SK-N-SH treated with all-trans-retinoic acid at 6 μM for 48 hours (cell line): Measurements from ENCODE around the gene IQCN.

Source experiments
- BACH2 ChIP-seq: fragments of 250-450 bp; sonication (Bioruptor Pico); IDR thresholded peaks from 2 replicates; pipeline ENCODE4 v1.9.0; 2021; ENCODE audit warnings: mild to moderate bottlenecking, borderline replicate concordance
- CSDC2 ChIP-seq: fragments of 250-450 bp; sonication (Bioruptor Pico); IDR thresholded peaks from 2 replicates; pipeline ENCODE4 v1.5.0; 2020; ENCODE audit warnings: mild to moderate bottlenecking, moderate library complexity
- SNAI2 ChIP-seq: fragments of 250-450 bp; sonication (Bioruptor Pico); IDR thresholded peaks from 2 replicates; pipeline ENCODE4 v1.5.0; 2020; ENCODE audit warnings: mild to moderate bottlenecking, moderate library complexity
- TCF4 ChIP-seq: fragments of 250-450 bp; sonication (Bioruptor Pico); IDR thresholded peaks from 2 replicates; pipeline ENCODE4 v1.8.0; 2021; ENCODE audit warnings: mild to moderate bottlenecking, moderate library complexity, borderline replicate concordance
- ZC3H10 ChIP-seq: fragments of 250-450 bp; sonication (Bioruptor Pico); IDR thresholded peaks from 2 replicates; pipeline ENCODE4 v1.5.1; 2021; ENCODE audit warnings: mild to moderate bottlenecking, moderate library complexity
- ZFP3 ChIP-seq: fragments of 250-450 bp; sonication (Bioruptor Pico); IDR thresholded peaks from 2 replicates; pipeline ENCODE4 v1.5.0; 2020; ENCODE audit warnings: mild to moderate bottlenecking, moderate library complexity
- ZFP30 ChIP-seq: fragments of 450-650 bp; formaldehyde crosslinking; IDR thresholded peaks from 2 replicates; pipeline ENCODE4 v1.5.0; 2022; ENCODE audit warnings: mild to moderate bottlenecking, moderate library complexity
- TF ChIP-seq, protein P1 (sequence below): fragments of 250-450 bp; sonication (Bioruptor Pico); IDR thresholded peaks from 2 replicates; pipeline ENCODE4 v1.8.0; 2020; ENCODE audit warnings: mild to moderate bottlenecking, moderate library complexity, borderline replicate concordance
- TF ChIP-seq, protein P2 (sequence below): fragments of 250-450 bp; sonication (Bioruptor Pico); IDR thresholded peaks from 2 replicates; pipeline ENCODE4 v1.5.0; 2020; ENCODE audit warnings: mild to moderate bottlenecking, moderate library complexity
- TF ChIP-seq, protein P3 (sequence below): fragments of 250-450 bp; sonication (Bioruptor Pico); IDR thresholded peaks from 2 replicates; pipeline ENCODE4 v1.5.1; 2021; ENCODE audit warnings: mild to moderate bottlenecking, moderate library complexity

DNA sequence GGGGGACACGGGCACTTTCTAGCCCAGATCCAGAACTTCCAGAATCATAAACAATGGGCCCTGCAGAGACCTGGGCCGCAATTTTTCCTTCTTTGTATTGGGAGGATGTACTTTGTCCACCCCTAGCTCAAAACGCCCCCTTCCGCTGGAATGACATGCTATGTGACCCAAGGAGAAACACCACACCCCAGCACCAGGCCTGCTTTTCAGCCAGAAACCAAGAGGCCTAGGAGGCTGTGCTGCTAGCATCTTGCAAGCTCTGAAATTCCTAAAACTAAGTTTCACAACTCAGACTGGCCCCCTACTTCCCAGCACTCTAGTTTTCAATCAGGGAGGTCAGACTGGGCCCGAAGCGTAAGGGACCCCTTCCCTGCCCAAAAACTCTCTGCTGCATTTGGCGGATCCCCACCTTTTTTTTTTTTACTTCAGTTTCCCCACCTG is 48.1 kb upstream of the IQCN start:
- TF ChIP-seq SNAI2 (CRISPR knock-in tag) = no peak
- no peak for TF ChIP-seq CSDC2 (CRISPR knock-in tag)
- TF ChIP-seq, protein P1, sequence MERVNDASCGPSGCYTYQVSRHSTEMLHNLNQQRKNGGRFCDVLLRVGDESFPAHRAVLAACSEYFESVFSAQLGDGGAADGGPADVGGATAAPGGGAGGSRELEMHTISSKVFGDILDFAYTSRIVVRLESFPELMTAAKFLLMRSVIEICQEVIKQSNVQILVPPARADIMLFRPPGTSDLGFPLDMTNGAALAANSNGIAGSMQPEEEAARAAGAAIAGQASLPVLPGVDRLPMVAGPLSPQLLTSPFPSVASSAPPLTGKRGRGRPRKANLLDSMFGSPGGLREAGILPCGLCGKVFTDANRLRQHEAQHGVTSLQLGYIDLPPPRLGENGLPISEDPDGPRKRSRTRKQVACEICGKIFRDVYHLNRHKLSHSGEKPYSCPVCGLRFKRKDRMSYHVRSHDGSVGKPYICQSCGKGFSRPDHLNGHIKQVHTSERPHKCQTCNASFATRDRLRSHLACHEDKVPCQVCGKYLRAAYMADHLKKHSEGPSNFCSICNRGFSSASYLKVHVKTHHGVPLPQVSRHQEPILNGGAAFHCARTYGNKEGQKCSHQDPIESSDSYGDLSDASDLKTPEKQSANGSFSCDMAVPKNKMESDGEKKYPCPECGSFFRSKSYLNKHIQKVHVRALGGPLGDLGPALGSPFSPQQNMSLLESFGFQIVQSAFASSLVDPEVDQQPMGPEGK = no peak
- TF ChIP-seq, protein P2, sequence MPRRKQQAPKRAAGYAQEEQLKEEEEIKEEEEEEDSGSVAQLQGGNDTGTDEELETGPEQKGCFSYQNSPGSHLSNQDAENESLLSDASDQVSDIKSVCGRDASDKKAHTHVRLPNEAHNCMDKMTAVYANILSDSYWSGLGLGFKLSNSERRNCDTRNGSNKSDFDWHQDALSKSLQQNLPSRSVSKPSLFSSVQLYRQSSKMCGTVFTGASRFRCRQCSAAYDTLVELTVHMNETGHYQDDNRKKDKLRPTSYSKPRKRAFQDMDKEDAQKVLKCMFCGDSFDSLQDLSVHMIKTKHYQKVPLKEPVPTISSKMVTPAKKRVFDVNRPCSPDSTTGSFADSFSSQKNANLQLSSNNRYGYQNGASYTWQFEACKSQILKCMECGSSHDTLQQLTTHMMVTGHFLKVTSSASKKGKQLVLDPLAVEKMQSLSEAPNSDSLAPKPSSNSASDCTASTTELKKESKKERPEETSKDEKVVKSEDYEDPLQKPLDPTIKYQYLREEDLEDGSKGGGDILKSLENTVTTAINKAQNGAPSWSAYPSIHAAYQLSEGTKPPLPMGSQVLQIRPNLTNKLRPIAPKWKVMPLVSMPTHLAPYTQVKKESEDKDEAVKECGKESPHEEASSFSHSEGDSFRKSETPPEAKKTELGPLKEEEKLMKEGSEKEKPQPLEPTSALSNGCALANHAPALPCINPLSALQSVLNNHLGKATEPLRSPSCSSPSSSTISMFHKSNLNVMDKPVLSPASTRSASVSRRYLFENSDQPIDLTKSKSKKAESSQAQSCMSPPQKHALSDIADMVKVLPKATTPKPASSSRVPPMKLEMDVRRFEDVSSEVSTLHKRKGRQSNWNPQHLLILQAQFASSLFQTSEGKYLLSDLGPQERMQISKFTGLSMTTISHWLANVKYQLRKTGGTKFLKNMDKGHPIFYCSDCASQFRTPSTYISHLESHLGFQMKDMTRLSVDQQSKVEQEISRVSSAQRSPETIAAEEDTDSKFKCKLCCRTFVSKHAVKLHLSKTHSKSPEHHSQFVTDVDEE (CRISPR knock-in tag) = no peak
- TF ChIP-seq ZFP3 (CRISPR knock-in tag) = no peak
- no peak for TF ChIP-seq BACH2 (CRISPR knock-in tag)
- TF ChIP-seq, protein P3, sequence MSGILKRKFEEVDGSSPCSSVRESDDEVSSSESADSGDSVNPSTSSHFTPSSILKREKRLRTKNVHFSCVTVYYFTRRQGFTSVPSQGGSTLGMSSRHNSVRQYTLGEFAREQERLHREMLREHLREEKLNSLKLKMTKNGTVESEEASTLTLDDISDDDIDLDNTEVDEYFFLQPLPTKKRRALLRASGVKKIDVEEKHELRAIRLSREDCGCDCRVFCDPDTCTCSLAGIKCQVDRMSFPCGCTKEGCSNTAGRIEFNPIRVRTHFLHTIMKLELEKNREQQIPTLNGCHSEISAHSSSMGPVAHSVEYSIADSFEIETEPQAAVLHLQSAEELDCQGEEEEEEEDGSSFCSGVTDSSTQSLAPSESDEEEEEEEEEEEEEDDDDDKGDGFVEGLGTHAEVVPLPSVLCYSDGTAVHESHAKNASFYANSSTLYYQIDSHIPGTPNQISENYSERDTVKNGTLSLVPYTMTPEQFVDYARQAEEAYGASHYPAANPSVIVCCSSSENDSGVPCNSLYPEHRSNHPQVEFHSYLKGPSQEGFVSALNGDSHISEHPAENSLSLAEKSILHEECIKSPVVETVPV (CRISPR knock-in tag) = no peak
- no peak for TF ChIP-seq TCF4 (CRISPR knock-in tag)
- TF ChIP-seq ZC3H10 = no peak
- TF ChIP-seq ZFP30 = no peak
